Skin epidermis (tissue), 12 donors: ENCODE data around the gene IRF4.

Experiments used
- H3K27ac ChIP-seq, 21 experiments: fragments of 200-600 bp; sonication (generic) in 11 of 21; one replicate each; pipeline ENCODE4 v1.5.0; 2020; ENCODE audit warnings: mild to moderate bottlenecking in 3 of 21, inconsistent platforms in 2 of 21, moderate library complexity in 2 of 21
- H3K4me3 ChIP-seq, 7 experiments: fragments of 200-600 bp; sonication (generic) in 2 of 7; one replicate each; pipeline ENCODE4 v1.5.0; 2020; ENCODE audit warnings: inconsistent platforms in 2 of 7, mild to moderate bottlenecking in 2 of 7, moderate library complexity in 1 of 7

IRF4 gene

GRCh38 chr6:449486-450419, 58.2 kb downstream of the IRF4 start:
- Histone ChIP-seq H3K27ac (no peak overlapping the region), H3K4me3 (no peak overlapping the region)

GRCh38 chr6:451336-451735, 59.8 kb downstream of the IRF4 start:
- H3K27ac ChIP-seq, result no peak overlapping the region
- no peak overlapping the region for H3K4me3 ChIP-seq

GRCh38 chr6:451847-452246, 60.3 kb downstream of the IRF4 start:
- H3K4me3 ChIP-seq, result no peak overlapping the region
- no peak overlapping the region for H3K27ac ChIP-seq

- Histone ChIP-seq H3K27ac (no peak overlapping the region), H3K4me3 (no peak overlapping the region)
Measured at GRCh38 chr6:452301-453067, 60.9 kb downstream of the IRF4 start.

- H3K4me3 ChIP-seq, result no peak overlapping the region
- no peak overlapping the region for H3K27ac ChIP-seq
Measured at GRCh38 chr6:453152-453551, 61.6 kb downstream of the IRF4 start.

GRCh38 chr6:454148-454991, 62.8 kb downstream of the IRF4 start:
- Histone ChIP-seq H3K4me3 (no peak overlapping the region), H3K27ac (no peak overlapping the region)

GRCh38 chr6:455006-455585, 63.5 kb downstream of the IRF4 start:
- Histone ChIP-seq H3K27ac (no peak overlapping the region), H3K4me3 (no peak overlapping the region)

- no peak overlapping the region for H3K27ac ChIP-seq
- H3K4me3 ChIP-seq, result no peak overlapping the region
Measured at GRCh38 chr6:455835-456234, 64.3 kb downstream of the IRF4 start.

GRCh38 chr6:456358-456867, 64.9 kb downstream of the IRF4 start:
- no peak overlapping the region for H3K27ac ChIP-seq
- no peak overlapping the region for H3K4me3 ChIP-seq

- H3K4me3 ChIP-seq, result no peak overlapping the region
- H3K27ac ChIP-seq, result no peak overlapping the region
Measured at GRCh38 chr6:456887-457286, 65.3 kb downstream of the IRF4 start.
